ENCODE data around the gene PAPPA2. TPM values are rescaled to one million over a fixed set of nuclear protein-coding genes. Genes with fewer than 3 reads are reported as not detected.

The PAPPA2 gene
- total RNA-seq, 4 donors from 2014 or later = 0.07 to 0.97 (median 0.14) TPM

GRCh38 chr1:176522310-176522845, 59.4 kb downstream of the PAPPA2 start:
- DNase-seq (ENCODE audit: low spot score in 2 of 2) = no peak
- TF ChIP-seq POLR2A (IDR thresholded peaks at IDR 0.05) (no peak), CTCF (IDR thresholded peaks at IDR 0.05) (no peak)
- intact Hi-C loops (cut with DNase I; ENCODE audit: low total_unique reads) = no loop called here
- H3K4me3 ChIP-seq (ENCODE audit: low read depth, poor library complexity, severe bottlenecking) = no peak overlapping the region
- 76 to 77% methylated on average over 3 of the region's 3 CpGs for WGBS, 2 donors

GRCh38 chr1:176529395-176530090, 66.6 kb downstream of the PAPPA2 start:
- 64 to 68% methylated on average over 7 of the region's 7 CpGs for WGBS, 2 donors
- DNase-seq (ENCODE audit: low spot score in 2 of 2) = no peak

GRCh38 chr1:176531036-176531435, 68.1 kb downstream of the PAPPA2 start:
- TF ChIP-seq POLR2A (IDR thresholded peaks at IDR 0.05) = no peak
- no peak for TF ChIP-seq CTCF (IDR thresholded peaks at IDR 0.05)
- no peak overlapping the region for H3K4me3 ChIP-seq (ENCODE audit: low read depth, poor library complexity, severe bottlenecking)
- intact Hi-C loops (cut with DNase I; ENCODE audit: low total_unique reads) = no loop called here
- no peak for DNase-seq (ENCODE audit: low spot score in 2 of 2)
- 80 to 82% methylated on average over 2 of the region's 2 CpGs for WGBS, 2 donors

More at GRCh38 chr1:176529395-176530090, 66.6 kb downstream of the PAPPA2 start:
- intact Hi-C loops (cut with DNase I; ENCODE audit: low total_unique reads) = no loop called here
- no peak for TF ChIP-seq CTCF (IDR thresholded peaks at IDR 0.05)
- no peak for TF ChIP-seq POLR2A (IDR thresholded peaks at IDR 0.05)
- no peak overlapping the region for H3K4me3 ChIP-seq (ENCODE audit: low read depth, poor library complexity, severe bottlenecking)

GRCh38 chr1:176531921-176532897, 69.2 kb downstream of the PAPPA2 start:
- H3K4me3 ChIP-seq (ENCODE audit: low read depth, poor library complexity, severe bottlenecking) = no peak overlapping the region
- no peak for DNase-seq (ENCODE audit: low spot score in 2 of 2)
- TF ChIP-seq POLR2A (IDR thresholded peaks at IDR 0.05) (no peak), CTCF (IDR thresholded peaks at IDR 0.05) (no peak)
- 62 to 67% methylated on average over 16 of the region's 16 CpGs for WGBS, 2 donors
- intact Hi-C loops (cut with DNase I; ENCODE audit: low total_unique reads) = no loop called here

- H3K4me3 ChIP-seq (ENCODE audit: low read depth, poor library complexity, severe bottlenecking) = no peak overlapping the region
- TF ChIP-seq CTCF (IDR thresholded peaks at IDR 0.05) (no peak), POLR2A (IDR thresholded peaks at IDR 0.05) (no peak)
- DNase-seq (ENCODE audit: low spot score in 2 of 2) = no peak
- intact Hi-C loops (cut with DNase I; ENCODE audit: low total_unique reads) = no loop called here
- 68 to 78% methylated on average over 1 of the region's 1 CpG for WGBS, 2 donors
These were observed 70.0 kb downstream of the PAPPA2 start for GRCh38 chr1:176533020-176533419.

Data from lower leg skin (tissue), 4 donors.